ENCODE data around the gene THADA. TPM values are rescaled to one million over a fixed set of nuclear protein-coding genes. Genes with fewer than 3 reads are reported as not detected.
"Not testable (repeated sequence)": the region's sequence is repeated elsewhere in the genome, so short reads cannot be mapped to it uniquely, and the experiment has no call there.

THADA gene
- polyA plus RNA-seq, 4 donors, result 32.5 to 38.4 (median 33.5) TPM

GRCh38 chr2:43313642-43314017 is 282.2 kb downstream of the THADA start:
- no peak for DNase-seq (ENCODE audit: low read depth in 4 of 4, low spot score in 2 of 4)

DNA sequence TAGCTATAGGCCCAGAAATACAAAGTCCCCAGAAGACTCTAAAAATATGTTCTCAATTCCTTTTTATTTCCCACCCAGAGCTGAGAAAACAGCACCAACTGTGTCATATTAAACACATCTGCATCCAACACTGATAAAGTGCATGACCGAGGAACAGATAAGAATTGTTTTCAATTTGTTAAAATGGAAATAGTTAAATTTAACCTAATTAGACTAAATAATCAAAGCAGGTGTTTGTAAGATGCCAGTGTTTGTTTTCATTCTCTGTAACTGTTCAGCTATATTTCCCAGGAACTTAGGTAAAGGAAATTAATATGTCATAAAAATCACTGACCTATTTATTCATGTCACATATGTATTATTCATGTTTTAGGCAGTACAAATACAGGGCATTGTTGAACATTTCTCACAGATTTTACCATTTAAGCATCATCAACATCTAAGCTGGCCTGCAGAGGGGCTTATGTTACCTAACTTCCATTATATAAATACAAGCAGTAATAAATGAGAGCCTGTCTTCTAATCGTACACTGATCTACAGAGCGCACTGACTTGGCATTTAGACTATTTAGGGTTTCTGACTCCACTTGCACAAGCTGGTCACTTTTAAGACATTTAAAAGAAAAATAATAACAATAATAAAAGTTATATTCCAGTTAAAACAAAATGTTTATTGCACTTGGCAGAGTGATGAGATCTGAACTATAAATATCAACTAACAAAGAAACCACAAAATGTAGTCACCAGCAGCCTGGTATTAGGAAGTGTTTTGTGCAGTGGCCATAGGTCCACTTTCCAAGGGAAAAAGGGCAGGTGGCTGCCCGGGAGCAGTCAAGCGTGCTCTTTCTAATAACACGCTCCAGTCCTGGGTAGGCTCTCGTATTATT is 282.8 kb downstream of the THADA start:
- no peak for DNase-seq (ENCODE audit: low read depth in 4 of 4, low spot score in 2 of 4)

GRCh38 chr2:43311276-43311675 is 284.6 kb downstream of the THADA start:
- DNase-seq (ENCODE audit: low read depth in 4 of 4, low spot score in 2 of 4), result no peak

DNA sequence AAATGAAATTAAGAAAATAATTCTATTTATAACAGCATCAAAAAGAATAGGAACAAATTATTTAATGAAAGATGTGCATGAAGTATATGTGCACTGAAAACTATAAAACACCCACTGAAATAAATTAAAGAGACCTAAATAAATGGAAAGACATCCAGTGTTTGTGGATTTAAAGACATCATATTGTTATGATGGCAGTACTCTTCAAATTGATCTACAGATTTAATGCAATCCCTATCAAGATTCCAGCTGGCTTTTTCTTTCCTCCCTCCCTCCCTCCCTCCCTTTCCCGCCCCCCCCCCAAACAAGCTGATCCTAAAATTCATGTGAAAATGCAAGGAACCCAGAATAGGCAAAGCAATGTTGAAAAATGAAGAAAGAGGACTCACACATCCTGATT is 285.9 kb downstream of the THADA start:
- DNase-seq (ENCODE audit: low read depth in 4 of 4, low spot score in 2 of 4), result no peak

GRCh38 chr2:43307973-43308372 is 287.9 kb downstream of the THADA start:
- no peak for DNase-seq (ENCODE audit: low read depth in 4 of 4, low spot score in 2 of 4)

DNA sequence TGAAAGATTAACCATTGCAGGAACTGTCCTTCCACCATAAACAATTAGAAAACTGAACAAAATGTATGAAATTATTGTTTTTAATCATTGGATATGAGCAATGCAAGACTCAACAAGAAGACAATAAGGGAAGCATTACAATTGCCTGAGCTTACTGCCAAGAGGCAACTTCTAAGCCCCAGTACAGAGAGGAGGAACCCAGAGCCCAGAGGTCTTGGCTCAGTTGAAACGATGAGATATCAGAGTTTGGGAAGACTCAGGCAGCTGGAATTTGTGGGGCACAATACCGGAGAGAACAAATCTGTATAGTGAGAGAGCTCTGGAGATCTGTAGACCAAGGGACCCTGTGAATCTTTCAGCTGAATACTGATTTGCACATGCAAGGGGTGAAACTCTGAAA is 288.8 kb downstream of the THADA start:
- DNase-seq (ENCODE audit: low read depth in 4 of 4, low spot score in 2 of 4), result no peak

DNA sequence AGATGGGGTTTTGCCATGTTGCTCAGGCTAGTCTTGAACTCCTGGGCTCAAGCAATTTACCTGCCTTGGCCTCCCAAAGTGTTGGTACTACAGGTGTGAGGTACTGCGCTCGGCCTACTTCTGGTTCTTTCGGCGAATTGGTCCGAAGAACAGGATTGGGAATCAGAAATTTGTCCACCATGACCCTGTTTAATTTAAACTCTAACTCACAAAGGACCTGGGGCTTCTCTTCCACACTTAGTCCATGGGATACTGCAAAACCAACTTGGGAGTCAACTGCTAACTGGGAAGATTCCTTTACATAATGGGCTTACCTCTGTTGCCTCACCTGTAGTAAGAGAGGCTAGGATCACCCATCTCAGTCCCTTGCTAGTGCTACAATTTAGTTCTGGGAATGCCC is 289.6 kb downstream of the THADA start:
- DNase-seq (ENCODE audit: low read depth in 4 of 4, low spot score in 2 of 4), result no peak

DNA sequence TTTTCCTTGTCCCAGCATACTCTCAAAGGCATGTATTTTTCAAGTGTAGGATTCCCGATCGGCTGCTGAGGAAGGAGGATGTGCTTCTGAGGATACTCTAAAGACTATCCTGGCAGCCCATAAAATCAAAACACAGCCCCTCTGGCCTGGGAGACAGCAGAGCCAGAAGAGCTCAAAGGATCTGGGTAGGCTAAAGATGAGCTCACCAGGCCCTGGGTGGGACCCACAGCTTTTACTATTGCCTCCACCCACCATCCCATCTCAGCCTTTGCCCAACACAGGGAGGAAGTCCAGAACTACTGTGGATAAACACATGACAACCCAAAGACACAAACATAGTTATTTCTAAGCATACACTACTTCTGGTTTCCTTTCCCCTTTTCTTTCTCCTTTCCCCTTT is 290.3 kb downstream of the THADA start:
- no peak for DNase-seq (ENCODE audit: low read depth in 4 of 4, low spot score in 2 of 4)

- DNase-seq (ENCODE audit: low read depth in 4 of 4, low spot score in 2 of 4), result no peak
Measured at GRCh38 chr2:43305012-43305411, 290.8 kb downstream of the THADA start.

GRCh38 chr2:43303889-43304288 is 291.9 kb downstream of the THADA start:
- DNase-seq (ENCODE audit: low read depth in 4 of 4, low spot score in 2 of 4), result no peak

- DNase-seq (ENCODE audit: low read depth in 4 of 4, low spot score in 2 of 4), result no peak
Measured at GRCh38 chr2:43302961-43303494, 292.8 kb downstream of the THADA start.

GRCh38 chr2:43302182-43302960 is 293.5 kb downstream of the THADA start:
- no peak for DNase-seq (ENCODE audit: low read depth in 4 of 4, low spot score in 2 of 4)

DNA sequence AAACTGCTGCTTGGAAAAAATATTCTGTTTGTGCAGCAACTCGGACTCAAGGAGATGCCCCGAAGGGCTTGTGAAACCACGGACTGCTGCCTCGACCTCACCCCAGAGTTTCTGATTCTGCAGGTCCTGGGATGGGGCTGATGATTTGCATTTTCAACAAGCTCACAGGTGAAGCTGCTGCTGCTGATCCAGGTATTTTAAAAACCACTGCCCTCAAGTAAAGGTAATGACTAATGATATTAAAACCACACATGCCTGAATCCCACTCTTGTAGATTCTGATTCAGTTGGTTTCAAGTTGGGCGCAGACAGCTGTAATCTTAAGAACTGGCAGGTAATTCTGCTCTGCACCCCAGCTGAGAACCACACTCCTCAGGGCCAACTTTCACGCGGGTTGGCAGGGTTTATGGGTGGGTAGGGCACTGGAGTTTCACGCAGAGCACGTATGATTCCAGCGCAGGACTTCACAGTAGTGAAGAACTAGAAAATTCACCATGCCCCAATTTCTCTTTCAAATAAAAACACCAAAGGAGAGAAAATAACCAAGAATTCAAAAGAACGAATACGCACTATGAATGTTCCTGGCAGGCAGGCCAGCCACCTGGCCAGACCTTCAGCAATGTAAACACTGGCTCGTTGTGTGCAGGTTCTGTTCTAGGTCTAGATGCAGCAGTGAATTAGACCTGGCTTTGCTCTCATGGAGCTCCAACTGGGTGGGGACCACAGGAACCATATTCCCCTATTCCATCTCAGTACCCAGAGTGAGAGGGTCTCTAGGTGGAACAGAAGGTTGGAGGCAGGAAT is 294.9 kb downstream of the THADA start:
- no peak for DNase-seq (ENCODE audit: low read depth in 4 of 4, low spot score in 2 of 4)

- no peak for DNase-seq (ENCODE audit: low read depth in 4 of 4, low spot score in 2 of 4)
Measured at GRCh38 chr2:43300222-43300621, 295.6 kb downstream of the THADA start.

- DNase-seq (ENCODE audit: low read depth in 4 of 4, low spot score in 2 of 4), result no peak
Measured at GRCh38 chr2:43298500-43298899, 297.3 kb downstream of the THADA start.

GRCh38 chr2:43297740-43298139 is 298.1 kb downstream of the THADA start:
- not testable (repeated sequence) for DNase-seq (ENCODE audit: low read depth in 4 of 4, low spot score in 2 of 4)

GRCh38 chr2:43294973-43295603 is 300.8 kb downstream of the THADA start:
- no peak for DNase-seq (ENCODE audit: low read depth in 4 of 4, low spot score in 2 of 4)

DNA sequence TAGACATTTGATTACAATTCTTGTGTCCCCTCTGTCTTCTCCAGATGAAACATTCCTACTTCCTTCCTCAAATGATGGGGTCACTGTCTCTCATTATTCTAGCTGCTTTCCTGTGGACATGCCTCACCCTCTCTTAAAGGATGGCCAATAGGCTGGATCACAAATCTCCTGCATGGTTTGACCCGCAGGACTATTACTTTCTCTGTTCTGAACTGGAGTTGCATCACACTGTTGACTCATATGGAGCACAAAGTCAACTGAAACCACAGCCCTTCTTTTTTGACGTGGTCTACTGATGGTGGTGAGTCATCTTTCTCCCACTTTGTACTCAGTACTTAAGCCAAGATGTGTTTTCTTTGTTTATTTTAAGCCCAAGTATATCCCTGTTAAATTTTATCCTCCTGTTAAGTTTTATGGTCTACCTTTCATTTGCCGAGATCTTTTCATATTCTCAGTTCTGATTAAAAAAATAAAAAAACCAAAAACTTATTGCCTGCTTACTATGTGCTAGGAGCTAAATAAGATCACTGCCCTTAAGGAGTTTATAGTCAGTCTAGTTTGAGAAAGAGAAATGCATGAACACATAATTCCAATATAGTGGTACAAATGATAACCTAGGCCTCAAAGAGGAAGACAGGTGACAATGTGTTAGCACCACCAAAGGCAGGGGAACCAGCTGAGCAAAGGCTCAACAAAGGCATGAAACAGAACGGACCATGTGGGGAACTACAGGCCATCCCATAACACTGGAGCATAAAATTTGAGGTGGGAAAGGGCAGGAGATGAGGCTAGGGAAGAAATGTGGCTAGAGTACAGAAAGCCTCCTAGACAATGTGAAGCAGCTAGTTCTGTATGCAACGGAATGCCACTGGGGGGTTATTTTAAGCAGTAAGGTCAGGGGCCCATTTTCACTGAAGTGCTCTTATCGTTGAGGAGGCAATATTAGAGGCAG is 301.8 kb downstream of the THADA start:
- no peak for DNase-seq (ENCODE audit: low read depth in 4 of 4, low spot score in 2 of 4)

All from left renal cortex interstitium (tissue), 4 donors.